ENCODE data around the gene DNAJB5. TPM values are rescaled to one million over a fixed set of nuclear protein-coding genes. Genes with fewer than 3 reads are reported as not detected.

The DNAJB5 gene
- total RNA-seq, 1 experiment from 2014 or later = 13.0 TPM

GRCh38 chr9:35026671-35027070 is 37.1 kb downstream of the DNAJB5 start:
- Histone ChIP-seq H3K4me3 (ENCODE audit: low read depth, low read length, poor library complexity, severe bottlenecking) (no peak overlapping the region), H3K27ac (ENCODE audit: low read depth, low read length, poor library complexity, severe bottlenecking) (peak overlapping the region; percentile 54), H3K4me1 (ENCODE audit: insufficient read depth, low read length, poor library complexity, severe bottlenecking) (no peaks in the 10 kb centered on the region), H3K27me3 (replicated peaks; ENCODE audit: insufficient read depth, low read depth, low read length, poor library complexity) (no peaks in the 10 kb centered on the region), H3K9me3 (ENCODE audit: low read depth, low read length, poor library complexity, severe bottlenecking) (no peaks in the 10 kb centered on the region), H3K36me3 (ENCODE audit: insufficient read depth, low read length, poor library complexity, severe bottlenecking) (no peaks in the 10 kb centered on the region)
- intact Hi-C loops (cut with micrococcal nuclease; ENCODE audit: unreplicated experiment) = no loop called here
- no peak for TF ChIP-seq EZH2 (IDR thresholded peaks at IDR 0.05; ENCODE audit: borderline replicate concordance, low read depth, low read length, poor library complexity, severe bottlenecking)
- TF ChIP-seq, protein P1, sequence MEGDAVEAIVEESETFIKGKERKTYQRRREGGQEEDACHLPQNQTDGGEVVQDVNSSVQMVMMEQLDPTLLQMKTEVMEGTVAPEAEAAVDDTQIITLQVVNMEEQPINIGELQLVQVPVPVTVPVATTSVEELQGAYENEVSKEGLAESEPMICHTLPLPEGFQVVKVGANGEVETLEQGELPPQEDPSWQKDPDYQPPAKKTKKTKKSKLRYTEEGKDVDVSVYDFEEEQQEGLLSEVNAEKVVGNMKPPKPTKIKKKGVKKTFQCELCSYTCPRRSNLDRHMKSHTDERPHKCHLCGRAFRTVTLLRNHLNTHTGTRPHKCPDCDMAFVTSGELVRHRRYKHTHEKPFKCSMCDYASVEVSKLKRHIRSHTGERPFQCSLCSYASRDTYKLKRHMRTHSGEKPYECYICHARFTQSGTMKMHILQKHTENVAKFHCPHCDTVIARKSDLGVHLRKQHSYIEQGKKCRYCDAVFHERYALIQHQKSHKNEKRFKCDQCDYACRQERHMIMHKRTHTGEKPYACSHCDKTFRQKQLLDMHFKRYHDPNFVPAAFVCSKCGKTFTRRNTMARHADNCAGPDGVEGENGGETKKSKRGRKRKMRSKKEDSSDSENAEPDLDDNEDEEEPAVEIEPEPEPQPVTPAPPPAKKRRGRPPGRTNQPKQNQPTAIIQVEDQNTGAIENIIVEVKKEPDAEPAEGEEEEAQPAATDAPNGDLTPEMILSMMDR (conservative IDR thresholded peaks at IDR 0.05; ENCODE audit: low read depth, low read length) = no peak
- peak; percentile 23 for DNase-seq (ENCODE audit: low spot score)
- no TSS peak for BruUV-seq (replicated peaks)
- CTCF ChIA-PET = no interaction called here
- POLR2A ChIA-PET (ENCODE audit: low non-redundant PET) = no interaction called here

- no peaks in the 10 kb centered on the region for H3K36me3 ChIP-seq (ENCODE audit: insufficient read depth, low read length, poor library complexity, severe bottlenecking)
- H3K27me3 ChIP-seq (replicated peaks; ENCODE audit: insufficient read depth, low read depth, low read length, poor library complexity) = no peaks in the 10 kb centered on the region
- peak overlapping the region; percentile 54 for H3K27ac ChIP-seq (ENCODE audit: low read depth, low read length, poor library complexity, severe bottlenecking)
- POLR2A ChIA-PET (ENCODE audit: low non-redundant PET) = no interaction called here
- no peak for DNase-seq (ENCODE audit: low spot score)
- no peaks in the 10 kb centered on the region for H3K4me1 ChIP-seq (ENCODE audit: insufficient read depth, low read length, poor library complexity, severe bottlenecking)
- no peak for TF ChIP-seq EZH2 (IDR thresholded peaks at IDR 0.05; ENCODE audit: borderline replicate concordance, low read depth, low read length, poor library complexity, severe bottlenecking)
- TF ChIP-seq, protein P1 (conservative IDR thresholded peaks at IDR 0.05; ENCODE audit: low read depth, low read length) = no peak
- no peak overlapping the region for H3K4me3 ChIP-seq (ENCODE audit: low read depth, low read length, poor library complexity, severe bottlenecking)
- CTCF ChIA-PET = no interaction called here
- H3K9me3 ChIP-seq (ENCODE audit: low read depth, low read length, poor library complexity, severe bottlenecking) = no peaks in the 10 kb centered on the region
- intact Hi-C loops (cut with micrococcal nuclease; ENCODE audit: unreplicated experiment) = no loop called here
- BruUV-seq (replicated peaks) = no TSS peak
Measured at GRCh38 chr9:35027374-35027773, 37.8 kb downstream of the DNAJB5 start.

- ChIA-PET POLR2A (ENCODE audit: low non-redundant PET) (no interaction called here), CTCF (no interaction called here)
- H3K27ac ChIP-seq (ENCODE audit: low read depth, low read length, poor library complexity, severe bottlenecking) = no peak overlapping the region
- TF ChIP-seq, protein P1 (conservative IDR thresholded peaks at IDR 0.05; ENCODE audit: low read depth, low read length) = no peak
- no peak for TF ChIP-seq EZH2 (IDR thresholded peaks at IDR 0.05; ENCODE audit: borderline replicate concordance, low read depth, low read length, poor library complexity, severe bottlenecking)
- no peaks in the 10 kb centered on the region for H3K36me3 ChIP-seq (ENCODE audit: insufficient read depth, low read length, poor library complexity, severe bottlenecking)
- BruUV-seq (replicated peaks) = no TSS peak
- H3K4me3 ChIP-seq (ENCODE audit: low read depth, low read length, poor library complexity, severe bottlenecking) = no peak overlapping the region
- no peaks in the 10 kb centered on the region for H3K4me1 ChIP-seq (ENCODE audit: insufficient read depth, low read length, poor library complexity, severe bottlenecking)
- H3K27me3 ChIP-seq (replicated peaks; ENCODE audit: insufficient read depth, low read depth, low read length, poor library complexity) = no peaks in the 10 kb centered on the region
- intact Hi-C loops (cut with micrococcal nuclease; ENCODE audit: unreplicated experiment) = no loop called here
- DNase-seq (ENCODE audit: low spot score) = no peak
- H3K9me3 ChIP-seq (ENCODE audit: low read depth, low read length, poor library complexity, severe bottlenecking) = no peaks in the 10 kb centered on the region
Measured at GRCh38 chr9:35027860-35028259, 38.3 kb downstream of the DNAJB5 start.
